ENCODE measurements around the gene LAMP1. TPM values are rescaled to one million over a fixed set of nuclear protein-coding genes. Genes with fewer than 3 reads are reported as not detected.
"Not testable (repeated sequence)": the region's sequence is repeated elsewhere in the genome, so short reads cannot be mapped to it uniquely, and the experiment has no call there.

Gene LAMP1
- total RNA-seq, 2 experiments from 2014 or later = 58.4 to 61.2 TPM

- no peaks in the 10 kb centered on the region for H3K9me3 Mint-ChIP-seq
- DNase-seq = no peak
- no peaks in the 10 kb centered on the region for H3K4me1 Mint-ChIP-seq
- H3K27ac Mint-ChIP-seq = no peak overlapping the region
- no peaks in the 10 kb centered on the region for H3K36me3 Mint-ChIP-seq
- H3K4me3 Mint-ChIP-seq = no peak overlapping the region
- H3K27me3 Mint-ChIP-seq = peaks cover 13% of the 10 kb centered on the region
Measured at GRCh38 chr13:113283904-113284303, 13.1 kb upstream of the LAMP1 start.

GRCh38 chr13:113288880-113289279, 8.2 kb upstream of the LAMP1 start:
- Mint-ChIP-seq H3K27ac (no peak overlapping the region), H3K27me3 (peaks cover 51% of the 10 kb centered on the region), H3K4me3 (no peak overlapping the region), H3K4me1 (peaks cover 10% of the 10 kb centered on the region), H3K36me3 (no peaks in the 10 kb centered on the region), H3K9me3 (no peaks in the 10 kb centered on the region)
- no peak for DNase-seq

GRCh38 chr13:113291129-113291528, 5.9 kb upstream of the LAMP1 start:
- H3K9me3 Mint-ChIP-seq = no peaks in the 10 kb centered on the region
- H3K4me1 Mint-ChIP-seq = peaks cover 10% of the 10 kb centered on the region
- DNase-seq = no peak
- H3K27me3 Mint-ChIP-seq = peaks cover 52% of the 10 kb centered on the region
- H3K4me3 Mint-ChIP-seq = no peak overlapping the region
- H3K36me3 Mint-ChIP-seq = no peaks in the 10 kb centered on the region
- no peak overlapping the region for H3K27ac Mint-ChIP-seq

GRCh38 chr13:113292021-113292862, 4.8 kb upstream of the LAMP1 start:
- Mint-ChIP-seq H3K4me1 (peaks cover 15% of the 10 kb centered on the region), H3K9me3 (peaks cover 4% of the 10 kb centered on the region), H3K27me3 (peaks cover 58% of the 10 kb centered on the region), H3K27ac (no peak overlapping the region), H3K36me3 (peaks cover 6% of the 10 kb centered on the region), H3K4me3 (peak overlapping the region; percentile 35)
- DNase-seq = peak; percentile 19

- no peak for DNase-seq
- peaks cover 9% of the 10 kb centered on the region for H3K36me3 Mint-ChIP-seq
- no peak overlapping the region for H3K27ac Mint-ChIP-seq
- no peak overlapping the region for H3K4me3 Mint-ChIP-seq
- H3K9me3 Mint-ChIP-seq = peaks cover 5% of the 10 kb centered on the region
- peaks cover 26% of the 10 kb centered on the region for H3K4me1 Mint-ChIP-seq
- peaks cover 51% of the 10 kb centered on the region for H3K27me3 Mint-ChIP-seq
Measured at GRCh38 chr13:113293686-113294085, 3.4 kb upstream of the LAMP1 start.

- Mint-ChIP-seq H3K36me3 (peaks cover 11% of the 10 kb centered on the region), H3K9me3 (peaks cover 5% of the 10 kb centered on the region), H3K4me3 (peak overlapping the region; percentile 95), H3K4me1 (peaks cover 30% of the 10 kb centered on the region), H3K27me3 (peaks cover 34% of the 10 kb centered on the region), H3K27ac (peak overlapping the region; percentile 97)
- DNase-seq = no peak
Measured at GRCh38 chr13:113295776-113296175, 1.3 kb upstream of the LAMP1 start.

- H3K9me3 Mint-ChIP-seq = peaks cover 5% of the 10 kb centered on the region
- peaks cover 17% of the 10 kb centered on the region for H3K27me3 Mint-ChIP-seq
- peak overlapping the region; percentile 96 for H3K4me3 Mint-ChIP-seq
- peaks cover 27% of the 10 kb centered on the region for H3K4me1 Mint-ChIP-seq
- DNase-seq = peak; percentile 55
- peaks cover 11% of the 10 kb centered on the region for H3K36me3 Mint-ChIP-seq
- H3K27ac Mint-ChIP-seq = peak overlapping the region; percentile 94
Measured at GRCh38 chr13:113297370-113298042, 467 bp downstream of the LAMP1 start.

- H3K4me1 Mint-ChIP-seq = peaks cover 30% of the 10 kb centered on the region
Measured at GRCh38 chr13:113298043-113298945, 1.3 kb downstream of the LAMP1 start.

GRCh38 chr13:113299951-113300350, 2.9 kb downstream of the LAMP1 start:
- no peak for DNase-seq
- Mint-ChIP-seq H3K27me3 (peaks cover 6% of the 10 kb centered on the region), H3K4me3 (no peak overlapping the region), H3K27ac (peak overlapping the region; percentile 8), H3K36me3 (peaks cover 11% of the 10 kb centered on the region), H3K4me1 (peaks cover 35% of the 10 kb centered on the region), H3K9me3 (peaks cover 5% of the 10 kb centered on the region)

More at GRCh38 chr13:113298043-113298945, 1.3 kb downstream of the LAMP1 start:
- Mint-ChIP-seq H3K27me3 (peaks cover 11% of the 10 kb centered on the region), H3K27ac (peak overlapping the region; percentile 94), H3K36me3 (peaks cover 11% of the 10 kb centered on the region), H3K9me3 (peaks cover 5% of the 10 kb centered on the region), H3K4me3 (peak overlapping the region; percentile 96)
- no peak for DNase-seq

GRCh38 chr13:113302986-113303385, 5.9 kb downstream of the LAMP1 start:
- no peak overlapping the region for H3K27ac Mint-ChIP-seq
- no peak for DNase-seq
- H3K9me3 Mint-ChIP-seq = no peaks in the 10 kb centered on the region
- no peak overlapping the region for H3K4me3 Mint-ChIP-seq
- peaks cover 8% of the 10 kb centered on the region for H3K36me3 Mint-ChIP-seq
- no peaks in the 10 kb centered on the region for H3K27me3 Mint-ChIP-seq
- H3K4me1 Mint-ChIP-seq = peaks cover 29% of the 10 kb centered on the region

GRCh38 chr13:113304121-113304520, 7.1 kb downstream of the LAMP1 start:
- Mint-ChIP-seq H3K27ac (no peak overlapping the region), H3K27me3 (no peaks in the 10 kb centered on the region), H3K36me3 (peaks cover 7% of the 10 kb centered on the region)

GRCh38 chr13:113305208-113305607, 8.2 kb downstream of the LAMP1 start:
- Mint-ChIP-seq H3K4me3 (no peak overlapping the region), H3K27ac (no peak overlapping the region), H3K27me3 (no peaks in the 10 kb centered on the region), H3K36me3 (peaks cover 8% of the 10 kb centered on the region), H3K4me1 (peaks cover 18% of the 10 kb centered on the region), H3K9me3 (no peaks in the 10 kb centered on the region)
- no peak for DNase-seq

More at GRCh38 chr13:113304121-113304520, 7.1 kb downstream of the LAMP1 start:
- peaks cover 19% of the 10 kb centered on the region for H3K4me1 Mint-ChIP-seq
- H3K9me3 Mint-ChIP-seq = no peaks in the 10 kb centered on the region
- no peak for DNase-seq
- H3K4me3 Mint-ChIP-seq = no peak overlapping the region

GRCh38 chr13:113307491-113307890, 10.5 kb downstream of the LAMP1 start:
- Mint-ChIP-seq H3K4me3 (no peak overlapping the region), H3K4me1 (peaks cover 14% of the 10 kb centered on the region), H3K36me3 (peaks cover 12% of the 10 kb centered on the region), H3K27ac (no peak overlapping the region), H3K27me3 (no peaks in the 10 kb centered on the region), H3K9me3 (no peaks in the 10 kb centered on the region)
- DNase-seq = no peak

- no peak overlapping the region for H3K4me3 Mint-ChIP-seq
- H3K9me3 Mint-ChIP-seq = no peaks in the 10 kb centered on the region
- no peak for DNase-seq
- H3K27me3 Mint-ChIP-seq = no peaks in the 10 kb centered on the region
- peaks cover 12% of the 10 kb centered on the region for H3K36me3 Mint-ChIP-seq
- H3K4me1 Mint-ChIP-seq = peaks cover 4% of the 10 kb centered on the region
- no peak overlapping the region for H3K27ac Mint-ChIP-seq
Measured at GRCh38 chr13:113309473-113309872, 12.4 kb downstream of the LAMP1 start.

GRCh38 chr13:113314112-113314511, 17.1 kb downstream of the LAMP1 start:
- H3K9me3 Mint-ChIP-seq, DNase-seq, H3K27ac Mint-ChIP-seq, H3K4me1 Mint-ChIP-seq, H3K4me3 Mint-ChIP-seq, H3K36me3 Mint-ChIP-seq, H3K27me3 Mint-ChIP-seq: not testable (repeated sequence)

Measured in activated naive CD8-positive, alpha-beta T cell treated with anti-CD3 and anti-CD28 coated beads for 36 hours (primary cell).